ENCODE results near the gene RAP1A. TPM values are rescaled to one million over a fixed set of nuclear protein-coding genes. Genes with fewer than 3 reads are reported as not detected.
A peak's percentile ranks its signal among the peaks of the same experiment; 100 is the strongest.
"Not testable (repeated sequence)": the region's sequence is repeated elsewhere in the genome, so short reads cannot be mapped to it uniquely, and the experiment has no call there.

The RAP1A gene
- total RNA-seq, 2 donors from 2014 or later: 109 to 112 TPM

DNA sequence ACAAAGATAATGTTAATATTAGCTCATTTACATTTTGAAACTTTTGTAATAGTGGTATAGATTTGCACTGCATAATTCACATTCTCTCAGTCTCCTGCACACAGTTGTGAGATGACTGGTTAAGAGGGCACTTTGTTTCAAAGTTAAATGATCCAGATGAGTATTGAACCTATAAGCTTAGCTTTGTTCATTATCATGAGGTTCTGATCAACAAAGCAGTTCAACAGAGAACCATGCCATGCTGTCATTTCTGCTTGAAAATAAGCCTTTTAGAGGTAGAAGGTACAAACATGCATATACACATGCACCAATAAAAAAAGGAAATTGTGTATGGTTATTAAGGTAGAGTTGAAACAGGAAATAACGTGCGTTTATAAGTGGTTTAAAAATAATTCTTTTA lies 4.8 kb downstream of the RAP1A start:
- DNase-seq (no peak), ATAC-seq (peak; percentile 57)
- peak overlapping the region; percentile 31 for H3K4me3 Mint-ChIP-seq
- no peaks in the 10 kb centered on the region for H3K9me3 ChIP-seq (ENCODE audit: control insufficient read depth, low read length, poor library complexity, severe bottlenecking)
- H3K36me3 Mint-ChIP-seq (ENCODE audit: low read depth): peaks cover 12% of the 10 kb centered on the region
- no peaks in the 10 kb centered on the region for H3K27me3 Mint-ChIP-seq
- peak overlapping the region; percentile 98 for H3K27ac Mint-ChIP-seq
- H3K4me1 Mint-ChIP-seq: peaks cover 50% of the 10 kb centered on the region

DNA sequence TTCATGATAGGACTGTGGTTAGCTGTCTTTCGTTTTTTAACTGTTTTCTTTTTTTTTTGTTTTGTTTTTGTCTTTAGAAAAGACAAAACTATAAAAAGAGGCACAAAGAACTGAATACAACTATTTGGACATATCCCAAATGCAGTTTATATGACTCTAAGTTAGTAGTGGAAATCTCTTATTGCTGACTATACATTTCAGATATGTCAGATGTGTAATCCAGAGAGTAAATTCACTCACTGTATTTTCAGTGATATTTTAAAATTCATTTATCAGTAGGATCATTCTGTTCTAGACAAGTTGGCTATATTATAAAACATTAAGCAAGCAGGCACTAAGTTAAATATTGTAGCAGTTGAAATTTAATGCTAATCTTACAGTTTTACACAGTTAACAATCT lies 5.7 kb downstream of the RAP1A start:
- H3K4me3 Mint-ChIP-seq: peak overlapping the region; percentile 84
- no peaks in the 10 kb centered on the region for H3K9me3 ChIP-seq (ENCODE audit: control insufficient read depth, low read length, poor library complexity, severe bottlenecking)
- H3K4me1 Mint-ChIP-seq: peaks cover 54% of the 10 kb centered on the region
- no peaks in the 10 kb centered on the region for H3K27me3 Mint-ChIP-seq
- peaks cover 12% of the 10 kb centered on the region for H3K36me3 Mint-ChIP-seq (ENCODE audit: low read depth)
- DNase-seq (no peak), ATAC-seq (no peak)
- peak overlapping the region; percentile 98 for H3K27ac Mint-ChIP-seq

DNA sequence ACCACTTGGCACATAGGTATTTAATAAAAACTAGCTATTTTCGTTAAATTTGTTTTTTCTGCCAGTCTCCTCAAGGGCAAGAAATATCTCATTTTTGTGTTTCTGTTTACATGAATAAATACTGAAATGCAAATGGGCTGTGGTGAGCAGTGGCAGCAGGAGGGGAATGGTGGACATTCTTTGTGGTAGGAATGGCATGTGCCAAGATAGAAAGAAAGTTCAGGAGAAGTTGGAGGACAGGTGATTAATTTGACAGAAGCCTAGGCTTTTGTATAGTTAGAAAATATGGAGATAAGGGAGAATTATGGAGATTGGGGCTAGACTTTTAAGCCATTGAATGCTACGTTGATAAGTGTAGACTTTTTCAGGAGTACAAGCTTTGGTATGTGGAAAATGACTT lies 8.6 kb downstream of the RAP1A start:
- DNase-seq: no peak
- peaks cover 9% of the 10 kb centered on the region for H3K36me3 Mint-ChIP-seq (ENCODE audit: low read depth)
- H3K4me3 Mint-ChIP-seq: peak overlapping the region; percentile 76
- ATAC-seq: no peak
- peak overlapping the region; percentile 98 for H3K27ac Mint-ChIP-seq
- H3K9me3 ChIP-seq (ENCODE audit: control insufficient read depth, low read length, poor library complexity, severe bottlenecking): no peaks in the 10 kb centered on the region
- H3K4me1 Mint-ChIP-seq: peaks cover 49% of the 10 kb centered on the region
- no peaks in the 10 kb centered on the region for H3K27me3 Mint-ChIP-seq

DNA sequence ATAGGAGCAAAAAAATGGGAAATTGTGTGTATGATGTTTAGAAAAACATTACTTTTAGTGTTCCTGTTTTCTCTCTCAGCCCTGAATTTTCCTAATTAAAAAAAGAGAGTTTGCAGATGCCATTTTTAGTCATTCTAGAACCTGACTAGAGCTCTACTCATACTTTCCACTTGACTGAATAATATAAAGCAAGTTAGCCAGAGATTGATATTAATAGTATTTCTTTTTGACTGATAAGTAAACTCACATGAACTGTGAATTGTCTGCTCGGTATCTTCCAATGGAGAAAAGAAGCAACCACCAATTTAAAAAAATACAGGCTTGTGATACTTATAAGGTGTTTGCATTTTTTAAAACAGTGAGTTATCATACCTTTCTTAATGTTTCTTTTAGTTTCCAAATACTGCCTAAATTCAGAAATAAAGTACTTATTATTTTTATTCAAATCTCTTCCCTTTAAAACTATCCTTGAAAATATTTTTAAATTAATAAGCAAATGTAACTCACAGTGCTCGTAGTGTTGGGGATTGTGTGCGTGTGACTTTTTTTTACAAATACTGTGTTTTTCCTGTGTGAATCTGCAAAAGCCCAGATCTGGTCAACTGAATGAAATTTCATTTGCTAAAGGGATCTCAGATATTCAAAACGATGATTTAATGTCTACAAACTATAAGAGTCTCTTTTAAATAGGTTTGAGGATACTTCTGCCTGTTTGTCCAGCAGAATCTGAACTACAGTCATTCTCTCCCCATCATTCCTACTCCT lies 9.8 kb downstream of the RAP1A start:
- H3K27ac Mint-ChIP-seq: peak overlapping the region; percentile 98
- H3K27me3 Mint-ChIP-seq: no peaks in the 10 kb centered on the region
- H3K9me3 ChIP-seq (ENCODE audit: control insufficient read depth, low read length, poor library complexity, severe bottlenecking): no peaks in the 10 kb centered on the region
- H3K4me1 Mint-ChIP-seq: peaks cover 50% of the 10 kb centered on the region
- H3K36me3 Mint-ChIP-seq (ENCODE audit: low read depth): peaks cover 9% of the 10 kb centered on the region
- no peak for DNase-seq
- H3K4me3 Mint-ChIP-seq: peak overlapping the region; percentile 39
- ATAC-seq: no peak

DNA sequence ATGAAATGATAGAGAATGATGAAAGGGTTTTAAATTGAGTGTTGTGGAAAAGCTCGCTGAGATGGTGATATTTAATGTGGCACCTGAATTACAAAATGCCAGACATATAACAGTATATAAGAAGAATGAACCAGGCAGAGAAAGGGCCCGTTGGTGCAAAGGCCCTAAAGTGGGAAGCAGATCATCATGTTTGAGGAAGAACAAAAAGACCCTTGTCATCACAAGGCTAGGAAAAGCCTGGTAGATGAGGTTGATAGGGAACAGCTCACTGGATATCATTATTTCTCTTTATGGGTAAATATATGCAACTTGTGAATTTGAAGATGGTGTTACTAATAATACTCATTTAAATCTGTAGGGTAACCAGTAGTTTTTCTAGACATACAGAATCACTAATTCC lies 11.0 kb downstream of the RAP1A start:
- H3K27me3 Mint-ChIP-seq: no peaks in the 10 kb centered on the region
- H3K27ac Mint-ChIP-seq: peak overlapping the region; percentile 98
- peaks cover 50% of the 10 kb centered on the region for H3K4me1 Mint-ChIP-seq
- H3K36me3 Mint-ChIP-seq (ENCODE audit: low read depth): peaks cover 9% of the 10 kb centered on the region
- H3K9me3 ChIP-seq (ENCODE audit: control insufficient read depth, low read length, poor library complexity, severe bottlenecking): no peaks in the 10 kb centered on the region
- ATAC-seq (no peak), DNase-seq (no peak)
- peak overlapping the region; percentile 60 for H3K4me3 Mint-ChIP-seq

DNA sequence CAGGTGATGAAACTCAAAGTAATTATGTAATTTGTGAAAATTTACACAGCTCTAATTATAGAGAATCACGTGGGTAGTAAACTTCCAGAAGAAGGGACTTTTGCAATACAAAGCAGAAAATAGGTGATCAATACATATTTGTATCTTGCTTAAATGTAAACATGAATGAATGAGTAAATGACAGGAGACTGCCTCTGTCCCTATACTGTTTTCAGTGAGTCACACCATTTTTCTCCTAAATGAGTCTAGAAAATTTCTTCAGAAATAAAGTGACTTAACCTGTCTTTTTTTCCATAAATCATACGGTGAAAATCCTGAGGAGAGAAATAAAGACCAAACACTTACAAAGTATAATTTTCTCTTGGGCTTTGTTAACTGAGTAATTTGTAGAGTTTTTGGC lies 11.9 kb downstream of the RAP1A start:
- ATAC-seq (no peak), DNase-seq (no peak)
- Mint-ChIP-seq H3K27me3 (no peaks in the 10 kb centered on the region), H3K36me3 (ENCODE audit: low read depth) (peaks cover 9% of the 10 kb centered on the region), H3K27ac (peak overlapping the region; percentile 98), H3K4me1 (peaks cover 54% of the 10 kb centered on the region), H3K4me3 (no peak overlapping the region)
- no peaks in the 10 kb centered on the region for H3K9me3 ChIP-seq (ENCODE audit: control insufficient read depth, low read length, poor library complexity, severe bottlenecking)

DNA sequence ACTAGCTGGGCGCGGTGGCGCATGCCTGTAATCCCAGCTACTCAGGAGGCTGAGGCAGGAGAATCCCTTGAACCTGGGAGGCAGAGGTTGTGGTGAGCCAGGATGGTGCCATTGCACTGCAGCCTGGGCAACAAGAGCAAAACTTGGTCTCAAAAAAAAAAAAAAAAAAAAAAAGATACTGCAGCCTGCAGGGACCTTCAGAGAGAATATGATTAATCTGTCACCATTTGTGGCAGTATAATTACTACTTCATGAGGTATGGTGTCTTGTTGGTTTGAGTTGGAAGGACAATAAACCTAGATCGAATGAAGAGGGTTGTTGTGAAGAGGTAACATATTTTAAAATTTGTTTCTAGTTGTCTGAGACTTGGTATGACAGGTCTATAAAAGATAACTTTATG lies 13.2 kb downstream of the RAP1A start:
- not testable (repeated sequence) for H3K9me3 ChIP-seq (ENCODE audit: control insufficient read depth, low read length, poor library complexity, severe bottlenecking); H3K4me3 Mint-ChIP-seq; DNase-seq; H3K36me3 Mint-ChIP-seq (ENCODE audit: low read depth); H3K27me3 Mint-ChIP-seq; ATAC-seq
- Mint-ChIP-seq H3K4me1 (peaks cover 55% of the 10 kb centered on the region), H3K27ac (peak overlapping the region; percentile 98)

DNA sequence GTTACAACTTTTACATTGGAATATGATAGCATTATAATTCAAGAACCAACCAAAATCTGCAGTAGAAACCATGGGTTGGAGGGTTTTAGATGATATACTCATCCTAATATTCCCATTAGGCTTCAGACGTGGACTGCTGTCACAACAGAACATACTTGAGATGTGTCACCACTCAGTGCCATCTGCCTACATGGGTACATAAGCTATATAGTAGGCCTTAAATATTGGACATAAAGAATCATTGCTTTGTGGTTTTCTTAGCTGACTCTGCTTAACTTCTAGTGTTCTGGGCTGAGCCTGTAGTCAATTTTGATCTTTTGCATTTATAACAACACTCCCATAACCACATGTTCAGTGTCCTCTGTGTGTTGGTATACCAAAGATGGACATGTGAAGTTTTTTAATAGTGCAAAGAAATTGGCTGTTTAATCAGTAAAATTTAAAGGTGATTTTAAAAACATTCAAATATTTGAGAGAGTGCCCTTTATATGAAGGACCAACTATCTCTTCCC lies 14.2 kb downstream of the RAP1A start:
- Mint-ChIP-seq H3K4me1 (peaks cover 54% of the 10 kb centered on the region), H3K4me3 (no peak overlapping the region), H3K27me3 (no peaks in the 10 kb centered on the region), H3K27ac (peak overlapping the region; percentile 98), H3K36me3 (ENCODE audit: low read depth) (peaks cover 4% of the 10 kb centered on the region)
- ATAC-seq (peak; percentile 36), DNase-seq (no peak)
- no peaks in the 10 kb centered on the region for H3K9me3 ChIP-seq (ENCODE audit: control insufficient read depth, low read length, poor library complexity, severe bottlenecking)

DNA sequence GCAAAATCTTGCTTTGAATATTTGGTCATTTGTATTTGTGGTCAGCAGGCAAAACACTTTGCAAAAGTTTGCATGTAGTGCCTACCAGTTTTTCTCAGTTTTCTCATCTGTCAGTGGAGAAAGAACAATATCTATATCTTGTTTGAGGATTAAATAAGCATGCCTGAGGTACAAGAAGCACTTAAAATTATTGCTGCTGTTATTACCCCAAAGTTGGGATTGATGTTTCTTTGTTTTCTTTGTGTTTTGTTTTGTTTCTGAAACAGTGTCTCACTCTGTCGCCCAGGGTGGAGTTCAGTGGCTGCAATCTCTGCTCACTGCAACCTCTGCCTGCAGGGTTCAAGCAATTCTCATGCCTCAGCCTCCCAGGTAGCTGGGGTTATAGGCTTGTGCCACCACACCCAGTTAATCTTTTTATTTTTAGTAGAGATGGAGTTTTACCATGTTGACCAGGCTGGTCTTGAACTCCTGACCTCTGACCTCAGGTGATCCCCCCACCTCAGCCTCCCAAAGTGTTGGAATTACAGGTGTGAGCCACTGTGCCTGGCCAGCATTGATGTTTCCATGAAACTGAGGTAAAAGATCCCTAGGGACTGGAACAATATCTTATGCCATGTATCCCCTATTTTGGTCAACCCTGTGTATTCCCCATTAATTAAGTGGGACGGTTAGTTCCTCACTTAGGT lies 15.9 kb downstream of the RAP1A start:
- ATAC-seq (no peak), DNase-seq (no peak)
- Mint-ChIP-seq H3K27ac (peak overlapping the region; percentile 24), H3K36me3 (ENCODE audit: low read depth) (peaks cover 3% of the 10 kb centered on the region), H3K4me3 (peak overlapping the region; percentile 43), H3K27me3 (no peaks in the 10 kb centered on the region), H3K4me1 (peaks cover 46% of the 10 kb centered on the region)
- H3K9me3 ChIP-seq (ENCODE audit: control insufficient read depth, low read length, poor library complexity, severe bottlenecking): no peaks in the 10 kb centered on the region

DNA sequence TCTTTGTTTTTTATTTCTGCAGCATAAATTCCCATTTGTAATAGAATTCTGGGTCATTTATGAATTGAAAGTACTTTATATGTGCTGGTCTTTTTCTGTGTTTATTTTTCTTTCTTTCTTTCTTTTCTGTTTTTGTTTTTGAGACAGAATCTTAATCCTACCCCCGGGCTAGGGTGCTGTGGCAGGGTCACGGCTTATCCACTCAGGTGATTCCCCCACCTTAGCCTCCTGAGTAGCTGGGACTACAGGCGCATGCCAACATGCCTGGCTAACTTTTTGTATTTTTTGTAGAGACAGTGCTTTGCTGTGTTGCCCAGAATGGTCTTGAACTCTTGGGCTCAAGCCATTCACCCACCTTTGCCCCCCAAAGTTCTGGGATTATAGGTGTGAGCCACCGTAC lies 18.7 kb downstream of the RAP1A start:
- no peaks in the 10 kb centered on the region for H3K9me3 ChIP-seq (ENCODE audit: control insufficient read depth, low read length, poor library complexity, severe bottlenecking)
- ATAC-seq: peak; percentile 60
- Mint-ChIP-seq H3K4me1 (peaks cover 34% of the 10 kb centered on the region), H3K36me3 (ENCODE audit: low read depth) (no peaks in the 10 kb centered on the region), H3K27ac (peak overlapping the region; percentile 57), H3K27me3 (no peaks in the 10 kb centered on the region), H3K4me3 (peak overlapping the region; percentile 80)
- no peak for DNase-seq

DNA sequence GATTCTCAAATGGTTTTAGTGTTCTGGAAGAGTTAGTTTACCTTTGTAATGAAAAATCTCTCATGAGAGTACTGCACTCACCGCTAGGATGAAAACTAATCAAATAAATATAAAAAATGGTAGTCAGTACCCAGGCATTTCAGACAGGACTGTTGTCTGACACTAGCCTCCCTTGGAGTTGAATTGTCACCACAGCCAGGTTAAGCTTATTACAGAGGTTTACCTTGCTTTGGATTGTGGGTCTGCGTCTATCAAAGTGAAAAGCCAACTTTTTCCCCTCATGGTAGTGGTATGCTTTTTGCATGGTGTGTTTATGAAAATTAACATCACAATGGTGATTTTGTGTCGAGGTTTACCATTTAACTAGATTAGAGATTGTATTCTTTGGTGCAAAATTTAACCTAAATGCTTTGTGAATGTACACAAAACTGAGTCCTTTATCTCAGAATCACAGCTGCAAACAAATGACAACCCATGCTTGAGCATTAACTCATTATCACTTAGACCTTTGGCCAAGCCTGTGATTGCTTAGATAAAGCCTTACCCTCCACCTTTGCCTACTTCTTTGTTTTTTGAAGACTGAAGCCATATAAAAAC lies 20.1 kb downstream of the RAP1A start:
- Mint-ChIP-seq H3K27ac (no peak overlapping the region), H3K4me3 (no peak overlapping the region), H3K27me3 (no peaks in the 10 kb centered on the region), H3K4me1 (peaks cover 36% of the 10 kb centered on the region), H3K36me3 (ENCODE audit: low read depth) (peaks cover 2% of the 10 kb centered on the region)
- ATAC-seq: no peak
- H3K9me3 ChIP-seq (ENCODE audit: control insufficient read depth, low read length, poor library complexity, severe bottlenecking): no peaks in the 10 kb centered on the region
- no peak for DNase-seq

DNA sequence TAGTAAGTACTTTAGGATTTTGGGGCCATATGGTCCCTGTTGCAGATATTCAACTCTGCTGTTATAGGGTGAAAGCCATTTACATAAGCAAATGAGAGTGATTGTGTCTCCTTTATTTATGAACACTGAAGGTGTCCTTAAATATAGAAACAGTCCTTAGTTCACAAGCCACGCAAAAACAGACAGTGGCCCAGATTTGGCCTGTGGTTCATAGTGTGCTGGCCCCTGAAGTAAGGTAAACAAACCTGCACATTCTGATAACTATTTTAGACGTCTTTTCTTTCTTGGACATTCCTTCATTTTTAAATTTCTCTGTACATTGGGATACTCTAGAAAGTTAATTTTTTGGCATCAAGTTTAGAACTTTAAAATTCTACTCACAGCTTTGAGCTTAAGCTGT lies 23.5 kb downstream of the RAP1A start:
- Mint-ChIP-seq H3K27me3 (no peaks in the 10 kb centered on the region), H3K4me1 (peaks cover 46% of the 10 kb centered on the region), H3K27ac (peak overlapping the region; percentile 34), H3K4me3 (no peak overlapping the region), H3K36me3 (ENCODE audit: low read depth) (peaks cover 2% of the 10 kb centered on the region)
- H3K9me3 ChIP-seq (ENCODE audit: control insufficient read depth, low read length, poor library complexity, severe bottlenecking): no peaks in the 10 kb centered on the region
- ATAC-seq: no peak
- DNase-seq: no peak

DNA sequence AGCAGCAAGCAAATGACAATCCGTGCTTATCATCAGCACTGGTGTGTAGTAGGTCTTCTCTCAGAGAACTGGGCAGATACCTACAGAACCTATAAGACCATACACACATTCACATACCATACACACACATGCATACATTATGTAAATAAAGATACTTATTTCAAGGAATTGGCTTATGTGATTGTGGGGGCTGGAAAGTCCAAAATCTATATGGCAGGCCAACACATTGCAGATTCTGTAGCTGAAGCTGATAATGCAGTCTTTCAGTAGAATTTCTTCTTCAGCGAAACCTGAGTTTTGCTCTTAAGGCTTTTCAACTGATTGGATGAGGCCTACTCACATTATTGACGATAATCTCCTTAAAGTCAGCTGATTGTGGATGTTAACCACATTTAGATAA lies 24.1 kb downstream of the RAP1A start:
- Mint-ChIP-seq H3K27ac (peak overlapping the region; percentile 34), H3K4me1 (peaks cover 46% of the 10 kb centered on the region), H3K36me3 (ENCODE audit: low read depth) (peaks cover 2% of the 10 kb centered on the region), H3K27me3 (no peaks in the 10 kb centered on the region), H3K4me3 (no peak overlapping the region)
- H3K9me3 ChIP-seq (ENCODE audit: control insufficient read depth, low read length, poor library complexity, severe bottlenecking): no peaks in the 10 kb centered on the region
- no peak for ATAC-seq
- DNase-seq: no peak
